Type B pancreatic cell (in vitro differentiated cells): ENCODE measurements around the gene NPAS4. TPM values are rescaled to one million over a fixed set of nuclear protein-coding genes. Genes with fewer than 3 reads are reported as not detected.

Source experiments
- DNase-seq: peaks from one replicate; pipeline ENCODE4 v3.0.0; 2021; ENCODE audit warnings: mixed read lengths; ENCODE audit not compliant: unreplicated experiment; ENCODE audit errors: extremely low spot score
- H3K27ac Mint-ChIP-seq: 2 replicates; pipeline ENCODE4 v1.8.0; 2021; ENCODE audit warnings: mild to moderate bottlenecking, mixed read lengths
- H3K27me3 Mint-ChIP-seq: 2 replicates; pipeline ENCODE4 v1.8.0; 2021; ENCODE audit warnings: mixed read lengths
- H3K36me3 Mint-ChIP-seq: 2 replicates; pipeline ENCODE4 v1.8.0; 2021; ENCODE audit warnings: mixed read lengths
- H3K4me1 Mint-ChIP-seq: one replicate; pipeline ENCODE4 v1.8.0; 2021; ENCODE audit warnings: mixed read lengths; ENCODE audit not compliant: unreplicated experiment
- H3K4me3 Mint-ChIP-seq: 2 replicates; pipeline ENCODE4 v1.8.0; 2021; ENCODE audit warnings: mild to moderate bottlenecking, mixed read lengths
- H3K9me3 Mint-ChIP-seq: 2 replicates; pipeline ENCODE4 v1.8.0; 2021; ENCODE audit warnings: mixed read lengths
- CTCF ChIP-seq: fragments of 200-600 bp; sonication (generic); conservative IDR thresholded peaks from 2 replicates; pipeline ENCODE4 v1.5.0; 2021; ENCODE audit warnings: antibody characterized with exemption, mild to moderate bottlenecking
- total RNA-seq: library from RNA; stranded (reverse); gene quantifications from 2 replicates; pipeline ENCODE4 v1.2.1, GENCODE V29; 2021; ENCODE audit warnings: low replicate concordance

NPAS4 gene
- total RNA-seq, 1 donor from 2014 or later = 0.77 TPM

- Mint-ChIP-seq H3K9me3 (no peaks in the 10 kb centered on the region), H3K27ac (no peak overlapping the region), H3K4me1 (peaks cover 15% of the 10 kb centered on the region), H3K4me3 (no peak overlapping the region), H3K27me3 (no peaks in the 10 kb centered on the region), H3K36me3 (peaks cover 4% of the 10 kb centered on the region)
- no peak for DNase-seq
- no peak for TF ChIP-seq CTCF
These were observed 52.3 kb downstream of the NPAS4 start for GRCh38 chr11:66473167-66473566.

GRCh38 chr11:66473608-66474515 is 53.0 kb downstream of the NPAS4 start:
- no peak for TF ChIP-seq CTCF
- Mint-ChIP-seq H3K4me1 (peaks cover 13% of the 10 kb centered on the region), H3K27me3 (no peaks in the 10 kb centered on the region), H3K36me3 (peaks cover 4% of the 10 kb centered on the region), H3K4me3 (no peak overlapping the region), H3K9me3 (no peaks in the 10 kb centered on the region), H3K27ac (no peak overlapping the region)
- DNase-seq = no peak

- no peaks in the 10 kb centered on the region for H3K27me3 Mint-ChIP-seq
- no peak overlapping the region for H3K27ac Mint-ChIP-seq
- TF ChIP-seq CTCF = no peak
- peaks cover 4% of the 10 kb centered on the region for H3K36me3 Mint-ChIP-seq
- no peak for DNase-seq
- peaks cover 16% of the 10 kb centered on the region for H3K4me1 Mint-ChIP-seq
- no peaks in the 10 kb centered on the region for H3K9me3 Mint-ChIP-seq
- H3K4me3 Mint-ChIP-seq = no peak overlapping the region
These were observed 54.7 kb downstream of the NPAS4 start for GRCh38 chr11:66475349-66476172.

Other genes with a start within 250 kb of the NPAS4 start
- 31.1 and 49.6 TPM in 2 replicates for gene KLC2, start 163.3 kb upstream of the NPAS4 start, total RNA-seq
- 96.4 and 122 TPM in 2 replicates for gene RAB1B, start 152.4 kb upstream of the NPAS4 start, total RNA-seq
- gene CNIH2, start 142.9 kb upstream of the NPAS4 start, total RNA-seq = 21.3 and 23.2 TPM in 2 replicates
- 87.0 and 133 TPM in 2 replicates for gene YIF1A, start 131.9 kb upstream of the NPAS4 start, total RNA-seq
- 2.1 and 2.6 TPM in 2 replicates for gene TMEM151A, start 129.1 kb upstream of the NPAS4 start, total RNA-seq
- 0.76 and 31.9 TPM in 2 replicates for gene CD248, start 104.0 kb upstream of the NPAS4 start, total RNA-seq
- 2.8 and 9.5 TPM in 2 replicates for gene RIN1, start 84.6 kb upstream of the NPAS4 start, total RNA-seq
- 35.1 and 42.4 TPM in 2 replicates for gene BRMS1, start 75.9 kb upstream of the NPAS4 start, total RNA-seq
- 16.0 and 31.9 TPM in 2 replicates for gene B4GAT1, start 73.4 kb upstream of the NPAS4 start, total RNA-seq
- 22.2 and 31.7 TPM in 2 replicates for gene SLC29A2, start 49.3 kb upstream of the NPAS4 start, total RNA-seq
- 53.0 and 69.8 TPM in 2 replicates for gene MRPL11, start 17.8 kb downstream of the NPAS4 start, total RNA-seq
- 17.9 and 25.0 TPM in 2 replicates for gene PELI3, start 45.9 kb downstream of the NPAS4 start, total RNA-seq
- gene DPP3, start 59.4 kb downstream of the NPAS4 start, total RNA-seq = 42.7 and 44.0 TPM in 2 replicates
- 43.1 and 71.8 TPM in 2 replicates for gene BBS1, start 89.6 kb downstream of the NPAS4 start, total RNA-seq
- gene ZDHHC24, start 125.0 kb downstream of the NPAS4 start, total RNA-seq = 8.7 and 12.7 TPM in 2 replicates
- 0.57 and 2.6 TPM in 2 replicates for gene ACTN3, start 125.9 kb downstream of the NPAS4 start, total RNA-seq
- 10.1 TPM in 1 of 2 replicates, not detected in the other for gene CTSF, start 147.6 kb downstream of the NPAS4 start, total RNA-seq
- 0.94 and 1.1 TPM in 2 replicates for gene CCDC87, start 172.0 kb downstream of the NPAS4 start, total RNA-seq
- 40.9 and 58.0 TPM in 2 replicates for gene CCS, start 172.2 kb downstream of the NPAS4 start, total RNA-seq
- 106 and 128 TPM in 2 replicates for gene RBM14, start 195.6 kb downstream of the NPAS4 start, total RNA-seq
- 191 and 228 TPM in 2 replicates for gene RBM4, start 217.7 kb downstream of the NPAS4 start, total RNA-seq